Chondrocyte (in vitro differentiated cells): ENCODE measurements around the gene CBFA2T2. TPM values are rescaled to one million over a fixed set of nuclear protein-coding genes. Genes with fewer than 3 reads are reported as not detected.

ENCODE experiments used
- DNase-seq: peaks from one replicate; pipeline ENCODE4 v3.0.0; 2021; ENCODE audit warnings: mixed read lengths, low spot score
- H3K27ac Mint-ChIP-seq: one replicate; pipeline ENCODE4 v1.8.0; 2021; ENCODE audit warnings: mild to moderate bottlenecking, moderate library complexity, mixed read lengths; ENCODE audit not compliant: unreplicated experiment
- H3K27me3 Mint-ChIP-seq: 2 replicates; pipeline ENCODE4 v1.8.0; 2021; ENCODE audit warnings: low read depth, mixed read lengths
- H3K36me3 Mint-ChIP-seq: 2 replicates; pipeline ENCODE4 v1.8.0; 2021; ENCODE audit warnings: low read depth, mixed read lengths
- H3K4me1 Mint-ChIP-seq: 2 replicates; pipeline ENCODE4 v1.8.0; 2021; ENCODE audit warnings: low read depth, mild to moderate bottlenecking, mixed read lengths
- H3K4me3 Mint-ChIP-seq: one replicate; pipeline ENCODE4 v1.8.0; 2021; ENCODE audit warnings: mild to moderate bottlenecking, moderate library complexity, mixed read lengths; ENCODE audit not compliant: unreplicated experiment
- H3K9me3 Mint-ChIP-seq: 2 replicates; pipeline ENCODE4 v1.8.0; 2021; ENCODE audit warnings: low read depth, mixed read lengths
- total RNA-seq: library from RNA; stranded (reverse); gene quantifications from 3 replicates; pipeline ENCODE4 v1.2.1, GENCODE V29; 2021
- TF ChIP-seq, protein P1 (sequence below): fragments of 200-600 bp; sonication (generic); IDR thresholded peaks from 2 replicates; pipeline ENCODE4 v1.5.0; 2021; ENCODE audit warnings: antibody characterized with exemption, mild to moderate bottlenecking, moderate library complexity

Gene CBFA2T2
- total RNA-seq, 1 donor from 2014 or later, result 23.5 TPM

DNA sequence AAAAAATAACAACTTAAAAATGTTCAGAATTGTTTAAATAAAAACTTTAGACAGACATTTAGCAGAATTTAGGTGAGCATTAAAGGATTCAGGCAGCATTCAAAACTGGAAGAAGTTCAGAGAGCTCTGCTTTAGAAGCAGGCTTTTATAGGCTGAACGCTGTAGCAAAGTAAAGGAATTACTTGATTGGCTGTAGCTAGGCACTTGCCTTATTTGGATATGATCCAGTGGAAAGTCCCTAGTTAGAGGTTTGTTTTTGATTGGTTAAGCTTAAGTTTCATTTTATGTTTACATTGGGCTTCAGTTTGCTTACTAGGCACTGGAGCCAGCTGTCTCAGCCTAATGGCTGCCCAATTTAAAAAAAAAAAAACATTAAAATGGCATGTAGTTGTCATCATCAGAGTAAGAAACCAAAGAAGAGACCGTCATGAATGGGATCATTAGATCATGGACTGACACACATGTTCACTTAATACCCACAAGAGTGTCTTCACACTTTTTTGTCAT, 65.1 kb downstream of the CBFA2T2 start:
- H3K27ac Mint-ChIP-seq, result peak overlapping the region; percentile 92
- DNase-seq, result no peak

DNA sequence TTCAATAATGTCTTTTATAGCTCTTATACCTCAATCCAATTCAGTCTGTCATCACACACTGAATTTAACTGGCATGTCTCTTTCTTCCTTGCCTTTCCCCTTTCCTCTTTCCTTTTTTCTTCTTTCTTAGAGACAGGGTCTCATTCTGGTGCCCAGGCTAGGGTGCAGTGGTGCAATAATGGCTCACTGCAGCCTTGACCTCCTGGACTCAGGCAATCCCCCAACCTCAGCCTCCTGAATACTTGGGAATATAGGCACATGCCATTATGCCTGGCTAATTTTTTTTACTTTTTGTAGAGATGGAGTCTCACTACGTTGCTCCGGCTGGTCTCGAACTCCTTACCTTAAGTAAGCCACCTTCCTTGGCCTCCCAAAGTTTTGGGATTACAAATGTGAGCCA, 65.9 kb downstream of the CBFA2T2 start:
- TF ChIP-seq, protein P1, sequence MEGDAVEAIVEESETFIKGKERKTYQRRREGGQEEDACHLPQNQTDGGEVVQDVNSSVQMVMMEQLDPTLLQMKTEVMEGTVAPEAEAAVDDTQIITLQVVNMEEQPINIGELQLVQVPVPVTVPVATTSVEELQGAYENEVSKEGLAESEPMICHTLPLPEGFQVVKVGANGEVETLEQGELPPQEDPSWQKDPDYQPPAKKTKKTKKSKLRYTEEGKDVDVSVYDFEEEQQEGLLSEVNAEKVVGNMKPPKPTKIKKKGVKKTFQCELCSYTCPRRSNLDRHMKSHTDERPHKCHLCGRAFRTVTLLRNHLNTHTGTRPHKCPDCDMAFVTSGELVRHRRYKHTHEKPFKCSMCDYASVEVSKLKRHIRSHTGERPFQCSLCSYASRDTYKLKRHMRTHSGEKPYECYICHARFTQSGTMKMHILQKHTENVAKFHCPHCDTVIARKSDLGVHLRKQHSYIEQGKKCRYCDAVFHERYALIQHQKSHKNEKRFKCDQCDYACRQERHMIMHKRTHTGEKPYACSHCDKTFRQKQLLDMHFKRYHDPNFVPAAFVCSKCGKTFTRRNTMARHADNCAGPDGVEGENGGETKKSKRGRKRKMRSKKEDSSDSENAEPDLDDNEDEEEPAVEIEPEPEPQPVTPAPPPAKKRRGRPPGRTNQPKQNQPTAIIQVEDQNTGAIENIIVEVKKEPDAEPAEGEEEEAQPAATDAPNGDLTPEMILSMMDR, result no peak
- Mint-ChIP-seq H3K4me1 (peaks cover 31% of the 10 kb centered on the region), H3K27me3 (no peaks in the 10 kb centered on the region), H3K27ac (peak overlapping the region; percentile 33), H3K4me3 (no peak overlapping the region), H3K36me3 (peaks cover 11% of the 10 kb centered on the region), H3K9me3 (no peaks in the 10 kb centered on the region)
- DNase-seq, result no peak

More for the DNA sequence above, 65.1 kb downstream of the CBFA2T2 start:
- H3K27me3 Mint-ChIP-seq, result no peaks in the 10 kb centered on the region
- peaks cover 12% of the 10 kb centered on the region for H3K36me3 Mint-ChIP-seq
- TF ChIP-seq, protein P1, result no peak
- H3K4me1 Mint-ChIP-seq, result peaks cover 31% of the 10 kb centered on the region
- no peak overlapping the region for H3K4me3 Mint-ChIP-seq
- no peaks in the 10 kb centered on the region for H3K9me3 Mint-ChIP-seq

DNA sequence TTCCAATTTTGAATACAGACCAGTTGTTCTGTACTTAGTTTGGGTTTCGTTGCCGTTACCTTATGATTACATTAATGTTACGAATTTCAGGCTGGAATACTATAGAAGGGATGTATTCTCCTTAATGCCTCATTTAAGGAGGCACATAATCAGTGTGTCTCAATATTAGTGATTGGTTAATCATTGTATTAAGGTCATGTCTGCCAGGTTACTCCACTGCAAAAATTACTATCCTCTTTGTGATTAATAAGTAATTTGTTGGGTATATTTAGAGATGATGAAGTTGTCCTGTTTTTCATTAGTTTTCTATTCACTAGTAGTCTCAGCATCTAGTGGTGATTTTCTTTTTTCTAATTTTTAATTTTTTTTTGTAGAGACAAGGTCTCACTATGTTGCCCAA, 66.3 kb downstream of the CBFA2T2 start:
- no peak overlapping the region for H3K27ac Mint-ChIP-seq

DNA sequence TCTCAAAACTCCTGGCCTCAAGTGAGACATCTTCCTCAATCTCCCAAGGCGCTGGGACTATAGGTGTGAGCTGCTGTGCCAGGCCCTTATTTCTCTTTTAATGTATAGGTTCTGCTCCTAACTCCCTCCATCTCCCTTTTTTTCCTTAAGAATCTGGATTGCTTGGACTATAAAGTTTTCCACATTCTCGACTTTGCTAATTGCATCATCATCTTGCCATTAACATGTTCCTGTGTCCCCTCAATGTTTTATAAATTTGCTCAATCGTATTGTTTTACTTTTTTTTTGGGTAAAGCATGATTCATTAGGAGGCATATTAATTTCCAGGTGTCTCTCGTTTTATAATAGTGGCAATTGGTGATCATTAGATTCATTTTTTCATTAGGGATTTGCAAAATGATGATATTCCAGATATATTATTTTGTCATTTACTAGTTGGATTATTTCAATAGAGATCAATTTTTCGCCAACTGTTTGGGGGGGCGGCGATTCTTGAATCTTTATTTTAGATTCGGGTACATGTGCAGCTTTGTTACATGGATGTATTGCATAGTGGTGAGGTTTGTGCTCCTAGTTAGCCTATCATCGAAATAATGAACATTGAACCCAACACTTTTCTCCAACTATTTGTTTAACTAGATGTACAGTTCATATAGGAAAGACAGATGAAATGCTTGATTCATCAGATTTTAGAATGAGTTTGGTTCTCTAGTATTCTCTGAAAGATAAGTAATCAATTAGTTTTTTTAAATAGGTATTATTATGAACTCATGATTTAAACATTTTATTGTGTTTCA, 68.7 kb downstream of the CBFA2T2 start:
- TF ChIP-seq, protein P1, result no peak
- no peak for DNase-seq
- peaks cover 43% of the 10 kb centered on the region for H3K4me1 Mint-ChIP-seq
- H3K27me3 Mint-ChIP-seq, result no peaks in the 10 kb centered on the region
- no peak overlapping the region for H3K27ac Mint-ChIP-seq
- no peak overlapping the region for H3K4me3 Mint-ChIP-seq
- peaks cover 3% of the 10 kb centered on the region for H3K36me3 Mint-ChIP-seq
- H3K9me3 Mint-ChIP-seq, result no peaks in the 10 kb centered on the region

More for the DNA sequence above, 66.3 kb downstream of the CBFA2T2 start:
- TF ChIP-seq, protein P1, result no peak
- Mint-ChIP-seq H3K36me3 (peaks cover 9% of the 10 kb centered on the region), H3K9me3 (no peaks in the 10 kb centered on the region), H3K4me1 (peaks cover 31% of the 10 kb centered on the region), H3K27me3 (no peaks in the 10 kb centered on the region), H3K4me3 (no peak overlapping the region)
- DNase-seq, result no peak

DNA sequence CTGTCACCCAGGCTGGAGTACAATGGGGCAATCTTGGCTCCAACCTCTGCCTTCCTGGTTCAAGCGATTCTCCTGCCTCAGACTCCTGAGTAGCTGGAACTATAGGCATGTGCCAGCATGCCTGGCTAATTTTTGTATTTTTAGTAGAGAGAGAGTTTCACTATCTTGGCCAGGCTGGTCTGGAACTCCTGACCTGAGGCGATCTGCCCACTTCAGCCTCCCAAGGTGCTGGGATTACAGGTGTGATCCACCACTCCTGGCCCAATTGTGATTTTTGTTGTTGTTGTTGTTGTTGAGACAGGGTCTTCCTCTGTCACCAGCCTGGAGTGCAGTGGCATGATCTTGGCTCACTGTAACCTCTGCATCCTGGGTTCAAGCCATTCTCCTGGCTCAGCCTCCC, 69.3 kb downstream of the CBFA2T2 start:
- peaks cover 3% of the 10 kb centered on the region for H3K36me3 Mint-ChIP-seq
- TF ChIP-seq, protein P1, result no peak
- H3K9me3 Mint-ChIP-seq, result no peaks in the 10 kb centered on the region
- no peak overlapping the region for H3K27ac Mint-ChIP-seq
- no peaks in the 10 kb centered on the region for H3K27me3 Mint-ChIP-seq
- peaks cover 39% of the 10 kb centered on the region for H3K4me1 Mint-ChIP-seq
- DNase-seq, result no peak
- no peak overlapping the region for H3K4me3 Mint-ChIP-seq
